ENCODE results near the gene HSPB7.

- TF ChIP-seq, protein P1, sequence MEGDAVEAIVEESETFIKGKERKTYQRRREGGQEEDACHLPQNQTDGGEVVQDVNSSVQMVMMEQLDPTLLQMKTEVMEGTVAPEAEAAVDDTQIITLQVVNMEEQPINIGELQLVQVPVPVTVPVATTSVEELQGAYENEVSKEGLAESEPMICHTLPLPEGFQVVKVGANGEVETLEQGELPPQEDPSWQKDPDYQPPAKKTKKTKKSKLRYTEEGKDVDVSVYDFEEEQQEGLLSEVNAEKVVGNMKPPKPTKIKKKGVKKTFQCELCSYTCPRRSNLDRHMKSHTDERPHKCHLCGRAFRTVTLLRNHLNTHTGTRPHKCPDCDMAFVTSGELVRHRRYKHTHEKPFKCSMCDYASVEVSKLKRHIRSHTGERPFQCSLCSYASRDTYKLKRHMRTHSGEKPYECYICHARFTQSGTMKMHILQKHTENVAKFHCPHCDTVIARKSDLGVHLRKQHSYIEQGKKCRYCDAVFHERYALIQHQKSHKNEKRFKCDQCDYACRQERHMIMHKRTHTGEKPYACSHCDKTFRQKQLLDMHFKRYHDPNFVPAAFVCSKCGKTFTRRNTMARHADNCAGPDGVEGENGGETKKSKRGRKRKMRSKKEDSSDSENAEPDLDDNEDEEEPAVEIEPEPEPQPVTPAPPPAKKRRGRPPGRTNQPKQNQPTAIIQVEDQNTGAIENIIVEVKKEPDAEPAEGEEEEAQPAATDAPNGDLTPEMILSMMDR (IDR thresholded peaks at IDR 0.05) = no peak
- TF ChIP-seq POLR2AphosphoS5 (IDR thresholded peaks at IDR 0.05) = no peak
Measured at GRCh38 chr1:15969321-15969880, 48.4 kb downstream of the HSPB7 start.

Data from prostate gland (tissue), 2 donors.